Ramos (cell line): ENCODE results near the gene ZBTB26.
"Not testable (repeated sequence)": the region's sequence is repeated elsewhere in the genome, so short reads cannot be mapped to it uniquely, and the experiment has no call there.

Source experiments
- in situ Hi-C: fragments of 300-500 bp; cut with MboI; formaldehyde crosslinking; loops from one replicate; pipeline ENCODE4 v1.14.3; 2022; ENCODE audit warnings: low sequenced_read_pairs; ENCODE audit not compliant: unreplicated experiment

ZBTB26 gene

DNA sequence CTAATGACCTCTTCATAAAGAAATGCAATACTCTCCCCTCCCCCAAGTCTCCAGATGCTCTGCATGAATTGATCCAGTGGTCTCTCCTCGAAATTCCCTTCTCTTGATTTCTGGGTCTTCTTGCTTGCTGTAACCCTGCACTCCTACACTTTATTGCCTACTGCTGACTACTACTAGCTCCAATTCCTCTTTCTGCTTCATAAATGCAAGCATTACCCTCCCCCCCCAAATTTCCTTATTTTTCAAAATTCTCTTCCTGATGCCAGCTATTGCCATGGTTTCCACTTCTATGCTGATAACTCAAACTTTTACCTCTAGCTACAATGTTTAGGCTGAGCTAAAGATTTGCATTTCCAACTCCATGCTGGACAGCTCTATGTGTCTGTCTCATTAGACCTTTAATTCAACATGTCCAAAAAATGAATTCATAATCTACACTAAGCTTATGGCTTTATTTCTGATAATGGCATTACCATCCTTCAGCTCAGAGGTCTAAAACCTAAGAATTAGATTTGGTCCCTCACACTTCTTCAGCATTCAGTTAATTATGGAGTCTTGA is 1.4 kb downstream of the ZBTB26 start:
- in situ Hi-C loops: no loop called here

DNA sequence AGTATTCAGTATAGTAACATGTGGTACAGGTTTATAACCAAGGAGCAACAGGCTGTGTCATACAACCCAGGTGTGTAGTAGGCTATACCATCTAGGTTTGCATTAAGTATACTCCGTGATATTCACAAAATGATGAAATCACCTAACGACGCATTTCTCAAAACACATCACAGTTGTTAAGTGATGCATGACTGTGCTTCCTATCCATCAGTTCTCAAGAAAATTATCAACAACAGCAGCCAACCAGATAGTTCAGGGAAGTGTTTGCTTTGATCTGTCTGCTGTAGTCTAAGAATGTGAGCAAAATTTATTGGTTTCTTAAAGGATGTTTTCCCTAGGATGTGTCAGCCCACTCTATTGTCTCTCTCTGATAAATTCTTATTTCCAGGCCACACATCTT is 7.4 kb downstream of the ZBTB26 start:
- in situ Hi-C loops: loop anchor here (25.0 kb wide), 1 partner anchor 413 kb away; no protein-coding TSS in a partner anchor

GRCh38 chr9:122922713-122923112 is 8.6 kb downstream of the ZBTB26 start:
- in situ Hi-C loops: loop anchor here (25.0 kb wide), 1 partner anchor 415 kb away; no protein-coding TSS in a partner anchor

GRCh38 chr9:122918310-122918709 is 13.0 kb downstream of the ZBTB26 start:
- in situ Hi-C loops: loop anchor here (25.0 kb wide), 1 partner anchor 419 kb away; no protein-coding TSS in a partner anchor

GRCh38 chr9:122912964-122913673 is 18.2 kb downstream of the ZBTB26 start, which contains the start of gene ZBTB6:
Gene ZBTB6, minus strand, starts transcription at chr9:122913323. Its CDS starts 1,251 bp downstream, at chr9:122912072.
- in situ Hi-C loops: loop anchor here (25.0 kb wide), 1 partner anchor 424 kb away; no protein-coding TSS in a partner anchor

DNA sequence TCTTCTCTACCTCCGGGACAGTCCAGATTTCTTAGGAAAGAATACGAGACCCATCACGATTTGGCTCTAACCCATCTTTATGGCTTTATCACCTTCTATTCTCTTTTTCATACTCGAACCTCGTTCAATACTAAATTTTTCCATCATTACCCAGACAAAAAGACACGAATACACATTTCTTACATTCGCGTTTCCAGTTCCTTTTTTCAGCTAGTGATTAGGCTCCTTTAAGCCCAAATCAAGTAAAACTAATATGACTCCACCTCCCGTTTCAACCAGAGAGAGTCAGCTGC is 18.7 kb downstream of the ZBTB26 start:
- in situ Hi-C loops: loop anchor here (25.0 kb wide), 1 partner anchor 425 kb away; no protein-coding TSS in a partner anchor

- in situ Hi-C loops: loop anchor here (25.0 kb wide), 1 partner anchor 431 kb away; no protein-coding TSS in a partner anchor
Observed at GRCh38 chr9:122906122-122906521, 25.2 kb downstream of the ZBTB26 start.

- in situ Hi-C loops: loop anchor here (25.0 kb wide), 1 partner anchor 432 kb away; no protein-coding TSS in a partner anchor
Observed at GRCh38 chr9:122904823-122905710, 26.2 kb downstream of the ZBTB26 start, which contains the start of gene RC3H2. Gene RC3H2, minus strand, starts transcription at chr9:122905359. Its CDS starts 7,850 bp downstream, at chr9:122897509.

DNA sequence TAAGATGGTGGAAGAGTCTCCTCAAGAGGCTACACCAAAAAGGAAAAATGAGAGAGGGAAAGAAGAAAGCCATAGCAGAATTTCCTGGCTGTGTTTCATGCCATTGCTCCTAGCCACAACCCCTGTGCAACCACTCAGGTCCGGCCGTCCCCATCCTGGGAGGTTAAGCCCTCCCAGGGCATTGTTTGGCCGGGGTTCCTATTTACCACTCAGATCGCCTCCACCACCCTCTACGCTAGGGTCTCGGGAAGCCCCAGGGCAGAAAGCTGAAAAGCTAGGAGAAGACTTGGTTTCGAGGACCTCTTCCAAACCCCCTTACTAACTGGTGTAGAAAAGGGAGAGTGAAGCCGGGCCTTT is 26.9 kb downstream of the ZBTB26 start:
- in situ Hi-C loops: loop anchor here (25.0 kb wide), 1 partner anchor 433 kb away; no protein-coding TSS in a partner anchor

GRCh38 chr9:122900791-122901190 is 30.5 kb downstream of the ZBTB26 start:
- in situ Hi-C loops: loop anchor here (25.0 kb wide), 1 partner anchor 437 kb away; no protein-coding TSS in a partner anchor

- in situ Hi-C loops: no loop called here
Observed at GRCh38 chr9:122897969-122898368, 33.3 kb downstream of the ZBTB26 start.

DNA sequence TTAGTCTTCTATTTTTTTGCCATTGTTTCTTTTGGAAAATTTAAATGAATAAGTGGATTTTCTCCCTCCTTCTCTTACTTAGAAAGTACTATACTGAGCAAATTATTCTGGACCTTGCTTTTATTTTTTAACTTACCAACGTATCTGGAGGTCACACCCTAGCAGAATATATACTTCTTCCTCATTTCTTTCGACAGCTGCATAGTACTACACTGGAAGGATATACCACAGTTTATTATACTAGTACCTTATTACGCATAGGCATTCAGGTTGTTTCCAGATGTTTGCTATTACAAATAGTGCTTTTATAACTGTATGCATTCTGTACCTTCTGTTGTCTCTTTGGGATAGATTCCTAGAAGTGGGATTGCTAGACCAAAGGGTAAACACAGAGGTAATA is 42.8 kb downstream of the ZBTB26 start:
- in situ Hi-C loops: no loop called here

- in situ Hi-C loops: no loop called here
Observed at GRCh38 chr9:122883125-122883524, 48.2 kb downstream of the ZBTB26 start.

- in situ Hi-C loops: no loop called here
Observed at GRCh38 chr9:122879443-122879842, 51.9 kb downstream of the ZBTB26 start.

GRCh38 chr9:122875523-122875922 is 55.8 kb downstream of the ZBTB26 start:
- in situ Hi-C loops: no loop called here

DNA sequence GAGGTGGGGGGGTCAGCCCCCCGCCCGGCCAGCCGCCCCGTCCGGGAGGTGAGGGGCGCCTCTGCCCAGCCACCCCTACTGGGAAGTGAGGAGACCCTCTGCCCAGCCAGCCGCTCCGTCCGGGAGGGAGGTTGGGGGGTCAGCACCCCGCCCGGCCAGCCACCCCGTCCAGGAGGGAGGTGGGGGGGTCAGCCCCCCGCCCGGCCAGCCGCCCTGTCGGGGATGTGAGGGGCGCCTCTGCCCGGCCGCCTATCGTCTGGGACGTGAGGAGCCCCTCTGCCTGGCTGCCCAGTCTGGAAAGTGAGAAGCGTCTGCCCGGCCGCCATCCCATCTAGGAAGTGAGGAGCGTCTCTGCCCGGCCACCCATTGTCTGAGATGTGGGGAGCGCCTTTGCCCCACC is 64.0 kb downstream of the ZBTB26 start:
- in situ Hi-C loops: not testable (repeated sequence)

DNA sequence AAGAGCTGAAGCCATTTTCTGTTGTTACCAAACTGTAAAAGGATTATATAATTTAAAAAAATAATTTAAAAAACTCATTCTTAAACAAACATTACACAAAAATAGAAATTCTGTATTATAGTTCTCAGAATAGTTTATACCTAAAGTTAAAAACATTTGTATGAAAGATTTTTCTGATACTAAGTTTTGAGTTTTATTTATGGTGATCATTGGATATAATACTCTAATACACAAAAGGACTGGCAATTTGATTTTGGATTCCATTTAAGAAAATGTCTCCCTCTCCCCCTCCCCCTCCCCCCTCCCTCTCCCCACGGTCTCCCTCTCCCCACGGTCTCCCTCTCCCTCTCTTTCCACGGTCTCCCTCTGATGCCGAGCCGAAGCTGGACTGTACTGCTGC is 65.2 kb downstream of the ZBTB26 start:
- in situ Hi-C loops: no loop called here
